PC-3 (cell line): ENCODE data around the gene CRIM1. TPM values are rescaled to one million over a fixed set of nuclear protein-coding genes. Genes with fewer than 3 reads are reported as not detected.
A peak's percentile ranks its signal among the peaks of the same experiment; 100 is the strongest.

ENCODE experiments used
- ATAC-seq: fragments of 200-7000 bp; cut with Tn5 transposase; 2 replicates; pipeline ENCODE4 v1.9.1; 2020; ENCODE audit warnings: mild to moderate bottlenecking, moderate library complexity
- BruUV-seq: library from RNA; stranded (reverse); fragments of 400-500 nt; replicated peaks from 2 replicates; lab custom pipeline; 2021; lab: Mats Ljungman, UMichigan
- CTCF ChIA-PET: fragments of 300-600 bp; sonication (Branson Sonifier 250); formaldehyde crosslinking; loops from one replicate; lab custom pipeline; 2022; ENCODE audit warnings: antibody characterized with exemption; lab: Charles Lee
- POLR2A ChIA-PET: fragments of 300-600 bp; sonication (Branson Sonifier 250); formaldehyde crosslinking; loops from one replicate; lab custom pipeline; 2022; ENCODE audit warnings: antibody characterized with exemption; ENCODE audit not compliant: unreplicated experiment; lab: Charles Lee
- DNase-seq: peaks from one replicate; pipeline ENCODE4 v3.0.0-alpha.2; 2015
- H2AFZ ChIP-seq: fragments of 300-600 bp; sonication (generic); 2 replicates; pipeline ENCODE4 v1.6.0; 2016; ENCODE audit warnings: antibody characterized with exemption, low read length
- H3F3A ChIP-seq: fragments of 300-600 bp; sonication (generic); one replicate; pipeline ENCODE4 v1.6.0; 2017; ENCODE audit warnings: antibody characterized with exemption, low read length, control low read depth, mild to moderate bottlenecking; ENCODE audit not compliant: unreplicated experiment
- H3K27ac ChIP-seq: fragments of 300-600 bp; sonication (generic); 2 replicates; pipeline ENCODE4 v1.5.1; 2016; ENCODE audit warnings: mild to moderate bottlenecking, low read length
- H3K27me3 ChIP-seq: fragments of 300-600 bp; sonication (generic); 2 replicates; pipeline ENCODE4 v1.6.1; 2016; ENCODE audit warnings: low read length, mixed read lengths
- H3K36me3 ChIP-seq: fragments of 300-600 bp; sonication (generic); 2 replicates; pipeline ENCODE4 v1.6.1; 2016; ENCODE audit warnings: low read depth, mixed run types, low read length, mixed read lengths
- H3K4me1 ChIP-seq: fragments of 300-600 bp; sonication (generic); 2 replicates; pipeline ENCODE4 v1.5.1; 2016; ENCODE audit warnings: low read length; ENCODE audit not compliant: insufficient read depth
- H3K4me2 ChIP-seq: fragments of 300-600 bp; sonication (generic); 2 replicates; pipeline ENCODE4 v1.6.0; 2016; ENCODE audit warnings: low read length
- H3K4me3 ChIP-seq: fragments of 300-600 bp; sonication (generic); 2 replicates; pipeline ENCODE4 v1.5.1; 2016; ENCODE audit warnings: mild to moderate bottlenecking, low read length, mixed read lengths
- H3K79me2 ChIP-seq: fragments of 300-600 bp; sonication (generic); 2 replicates; pipeline ENCODE4 v1.6.1; 2017; ENCODE audit warnings: low read length, mixed read lengths
- H3K9ac ChIP-seq: fragments of 300-600 bp; sonication (generic); 2 replicates; pipeline ENCODE4 v1.6.0; 2016; ENCODE audit warnings: mild to moderate bottlenecking, low read length
- H3K9me2 ChIP-seq: fragments of 300-600 bp; sonication (generic); replicated peaks from 2 replicates; pipeline ENCODE4 v1.6.1; 2016; ENCODE audit warnings: mixed run types, low read length, mixed read lengths
- H3K9me3 ChIP-seq: fragments of 300-600 bp; sonication (generic); 2 replicates; pipeline ENCODE4 v1.6.1; 2016; ENCODE audit warnings: low read length, mixed read lengths
- H4K20me1 ChIP-seq: fragments of 300-600 bp; sonication (generic); 2 replicates; pipeline ENCODE4 v1.6.1; 2016; ENCODE audit warnings: low read length, mixed read lengths
- CTCF ChIP-seq: fragments of 300-600 bp; sonication (generic); conservative IDR thresholded peaks from 2 replicates; pipeline ENCODE4 v1.5.1; 2017; ENCODE audit warnings: antibody characterized with exemption, low read depth, mild to moderate bottlenecking, low read length
- EZH2 ChIP-seq: fragments of 300-600 bp; sonication (generic); IDR thresholded peaks from one replicate; pipeline ENCODE4 v1.6.1; 2017; ENCODE audit warnings: antibody characterized with exemption, mild to moderate bottlenecking, low read length; ENCODE audit not compliant: unreplicated experiment
- EZH2phosphoT487 ChIP-seq: fragments of 300-600 bp; sonication (generic); IDR thresholded peaks from 2 replicates; pipeline ENCODE4 v1.6.1; 2018; ENCODE audit warnings: mild to moderate bottlenecking, antibody characterized with exemption, low read length, borderline replicate concordance
- intact Hi-C: fragments of 100-400 bp; cut with micrococcal nuclease; formaldehyde crosslinking; loops from 2 replicates; pipeline ENCODE4 v1.9.0; 2023
- total RNA-seq: library from RNA; depleted of rRNA; stranded (reverse); fragments of >200 nt; gene quantifications from 2 replicates; pipeline ENCODE4 v1.2.3, GENCODE V29; 2014

Gene CRIM1
- total RNA-seq, 1 experiment from 2014 or later: 70.7 TPM

GRCh38 chr2:36376319-36376765 is 20.8 kb downstream of the CRIM1 start:
- peak; percentile 71 for DNase-seq
- Histone ChIP-seq H3K4me2 (peak overlapping the region; percentile 61), H3K27ac (peak overlapping the region; percentile 30)

GRCh38 chr2:36376992-36377738 is 21.6 kb downstream of the CRIM1 start:
- TF ChIP-seq CTCF: peak; percentile 42
- no peak for TF ChIP-seq EZH2phosphoT487
- Histone ChIP-seq H3K9ac (no peak overlapping the region), H3K4me1 (peaks cover 98% of the 10 kb centered on the region), H3K4me2 (peak overlapping the region; percentile 61), H3K9me2 (no peaks in the 10 kb centered on the region), H3K27ac (peak overlapping the region; percentile 56), H3K9me3 (no peaks in the 10 kb centered on the region), H3K27me3 (no peaks in the 10 kb centered on the region), H3F3A (peaks cover 5% of the 10 kb centered on the region), H4K20me1 (peaks cover 57% of the 10 kb centered on the region), H3K4me3 (peak overlapping the region; percentile 10; the same call in 1 of the 2 replicates), H3K36me3 (peaks cover 3% of the 10 kb centered on the region; the same call in 1 of the 2 replicates), H2AFZ (no peak overlapping the region), H3K79me2 (peaks cover 98% of the 10 kb centered on the region)
- ChIA-PET CTCF (interaction anchor here (0.5 to 0.8 kb wide), 3 partner anchors 19 to 50 kb away, joined by 3 to 6 read pairs (median 4); partner anchors contain the start of gene CRIM1), POLR2A (interaction anchor here (0.5 to 0.6 kb wide), 2 partner anchors 24 to 25 kb away, joined by 3 to 5 read pairs; no protein-coding TSS in a partner anchor)
- BruUV-seq: no TSS peak
- ATAC-seq (peak; percentile 81), DNase-seq (peak; percentile 96)
- intact Hi-C loops: loop anchor here (2.0 kb wide), 2 partner anchors 18 to 26 kb away; no protein-coding TSS in a partner anchor

More at GRCh38 chr2:36376319-36376765, 20.8 kb downstream of the CRIM1 start:
- Histone ChIP-seq H3K9me3 (no peaks in the 10 kb centered on the region), H3F3A (peaks cover 6% of the 10 kb centered on the region), H2AFZ (no peak overlapping the region), H3K27me3 (no peaks in the 10 kb centered on the region), H3K9me2 (no peaks in the 10 kb centered on the region), H4K20me1 (peaks cover 58% of the 10 kb centered on the region), H3K4me1 (peaks cover 99% of the 10 kb centered on the region), H3K9ac (no peak overlapping the region), H3K79me2 (peaks cover 98% of the 10 kb centered on the region), H3K36me3 (peaks cover 3% of the 10 kb centered on the region; the same call in 1 of the 2 replicates), H3K4me3 (no peak overlapping the region)
- no peak for TF ChIP-seq EZH2
- TF ChIP-seq EZH2phosphoT487: no peak
- no peak for TF ChIP-seq CTCF
- intact Hi-C loops: loop anchor here (2.0 kb wide), 2 partner anchors 18 to 26 kb away; no protein-coding TSS in a partner anchor
- peak; percentile 20 for ATAC-seq
- no TSS peak for BruUV-seq
- POLR2A ChIA-PET: interaction anchor here (0.5 to 0.7 kb wide), 2 partner anchors 20 to 26 kb away, joined by 3 to 15 read pairs; partner anchors contain the start of gene CRIM1
- CTCF ChIA-PET: interaction anchor here (0.6 to 0.8 kb wide), 2 partner anchors 18 to 21 kb away, joined by 4 to 6 read pairs; partner anchors contain the start of gene CRIM1
